OCI-LY7 (cell line): ENCODE data around the gene SLC26A11. TPM values are rescaled to one million over a fixed set of nuclear protein-coding genes. Genes with fewer than 3 reads are reported as not detected.
A peak's percentile ranks its signal among the peaks of the same experiment; 100 is the strongest.

Experiments
- BruUV-seq: library from RNA; stranded (reverse); fragments of 400-500 nt; replicated peaks from 2 replicates; lab custom pipeline; 2021; lab: Mats Ljungman, UMichigan
- CTCF ChIA-PET: fragments of 300-600 bp; sonication (Branson Sonifier 250); formaldehyde crosslinking; loops from one replicate; lab custom pipeline; 2022; ENCODE audit warnings: antibody characterized with exemption; ENCODE audit not compliant: unreplicated experiment; lab: Charles Lee
- POLR2A ChIA-PET: fragments of 300-600 bp; sonication (Branson Sonifier 250); formaldehyde crosslinking; loops from one replicate; lab custom pipeline; 2022; ENCODE audit warnings: antibody characterized with exemption; lab: Charles Lee
- DNase-seq: peaks from one replicate; pipeline ENCODE4 v3.0.0-alpha.2; 2015; ENCODE audit warnings: low spot score
- H2AFZ ChIP-seq: fragments of 200-600 bp; sonication (generic), shearing (Covaris generic); 2 replicates; pipeline ENCODE4 v1.6.1; 2014; ENCODE audit warnings: mild to moderate bottlenecking, antibody characterized with exemption, low read length, moderate library complexity
- H3K27ac ChIP-seq: fragments of 200-600 bp; sonication (generic); 2 replicates; pipeline ENCODE4 v1.5.1; 2014; ENCODE audit warnings: mixed run types, low read depth, mild to moderate bottlenecking, moderate library complexity, low read length, inconsistent platforms; ENCODE audit not compliant: poor library complexity, severe bottlenecking
- H3K36me3 ChIP-seq: fragments of 200-600 bp; sonication (generic); 2 replicates; pipeline ENCODE4 v1.6.1; 2014; ENCODE audit warnings: mild to moderate bottlenecking, antibody characterized with exemption, low read length, moderate library complexity, mixed read lengths; ENCODE audit not compliant: insufficient read depth
- H3K4me1 ChIP-seq: fragments of 200-600 bp; sonication (generic); 2 replicates; pipeline ENCODE4 v1.5.1; 2014; ENCODE audit warnings: mild to moderate bottlenecking, low read length; ENCODE audit not compliant: insufficient read depth, poor library complexity, severe bottlenecking
- H3K4me2 ChIP-seq: fragments of 200-600 bp; sonication (generic); 2 replicates; pipeline ENCODE4 v1.6.1; 2014; ENCODE audit warnings: mild to moderate bottlenecking, low read length
- H3K4me3 ChIP-seq: fragments of 200-600 bp; sonication (generic); 2 replicates; pipeline ENCODE4 v1.5.1; 2014; ENCODE audit warnings: mild to moderate bottlenecking, low read depth, low read length; ENCODE audit not compliant: poor library complexity, severe bottlenecking
- H3K79me2 ChIP-seq: fragments of 200-600 bp; sonication (generic); 2 replicates; pipeline ENCODE4 v1.6.1; 2016; ENCODE audit warnings: low read depth, mild to moderate bottlenecking, low read length, moderate library complexity, mixed read lengths; ENCODE audit not compliant: insufficient read depth
- H3K9me2 ChIP-seq: fragments of 200-600 bp; sonication (generic); 2 replicates; pipeline ENCODE4 v1.6.1; 2016; ENCODE audit warnings: mild to moderate bottlenecking, low read length, mixed read lengths; ENCODE audit not compliant: insufficient read depth
- H3K9me3 ChIP-seq: fragments of 200-600 bp; sonication (generic); 2 replicates; pipeline ENCODE4 v1.6.1; 2014; ENCODE audit warnings: mild to moderate bottlenecking, mixed run types, low read length, mixed read lengths
- H4K20me1 ChIP-seq: fragments of 200-600 bp; sonication (generic); 2 replicates; pipeline ENCODE4 v1.6.1; 2014; ENCODE audit warnings: mild to moderate bottlenecking, antibody characterized with exemption, low read length, moderate library complexity, mixed read lengths; ENCODE audit not compliant: insufficient read depth
- CTCF ChIP-seq: fragments of 200-600 bp; sonication (generic); conservative IDR thresholded peaks from 2 replicates; pipeline ENCODE4 v1.5.1; 2014; ENCODE audit warnings: mild to moderate bottlenecking, antibody characterized with exemption, low read length, moderate library complexity, mixed read lengths
- EZH2phosphoT487 ChIP-seq: fragments of 200-600 bp; sonication (generic); IDR thresholded peaks from 2 replicates; pipeline ENCODE4 v1.6.1; 2018; ENCODE audit warnings: low read depth, borderline replicate concordance, mild to moderate bottlenecking, mixed run types, antibody characterized with exemption, low read length, moderate library complexity, mixed read lengths
- intact Hi-C: fragments of 100-400 bp; cut with micrococcal nuclease; formaldehyde crosslinking; loops from one replicate; pipeline ENCODE4 v1.10.0; 2022; ENCODE audit not compliant: unreplicated experiment
- total RNA-seq, 2 experiments: library from RNA; depleted of rRNA in 1 of 2; stranded (reverse); fragments of >200 nt in 1 of 2; shearing (Covaris generic) in 1 of 2; gene quantifications; 2 replicates each; pipeline ENCODE4 v1.2.3, GENCODE V29; 2014 to 2022

Gene SLC26A11
- total RNA-seq, 2 experiments from 2014 or later, result 3.5 to 4.1 TPM

DNA sequence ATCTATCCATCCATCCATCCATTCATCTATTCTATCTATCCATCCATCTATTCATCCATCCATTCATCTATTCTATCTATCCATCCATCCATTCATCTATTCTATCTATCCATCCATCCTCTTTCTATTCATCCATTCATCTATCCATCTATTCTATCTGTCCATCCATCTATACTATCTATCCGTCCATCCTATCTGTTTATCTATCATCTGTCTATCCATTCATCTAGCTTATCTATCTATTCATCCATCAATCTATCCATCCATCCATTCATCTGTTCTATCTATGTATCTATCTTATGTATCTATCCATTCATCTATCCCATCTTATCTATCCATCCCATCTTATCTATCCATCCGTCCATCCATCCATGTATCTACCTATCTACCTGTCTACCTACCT is 49.2 kb downstream of the SLC26A11 start:
- no peaks in the 10 kb centered on the region for H3K9me2 ChIP-seq
- no peak for TF ChIP-seq CTCF
- TF ChIP-seq EZH2phosphoT487, result no peak
- DNase-seq, result no peak
- H3K4me3 ChIP-seq, result no peak overlapping the region
- no peaks in the 10 kb centered on the region for H3K79me2 ChIP-seq
- ChIA-PET CTCF (no interaction called here), POLR2A (no interaction called here)
- no peaks in the 10 kb centered on the region for H3K9me3 ChIP-seq
- peaks cover 2% of the 10 kb centered on the region for H3K4me1 ChIP-seq
- no peak overlapping the region for H2AFZ ChIP-seq
- H3K27ac ChIP-seq, result no peak overlapping the region
- H3K36me3 ChIP-seq, result no peaks in the 10 kb centered on the region
- intact Hi-C loops, result no loop called here
- no TSS peak for BruUV-seq
- no peak overlapping the region for H3K4me2 ChIP-seq
- H4K20me1 ChIP-seq, result no peaks in the 10 kb centered on the region

DNA sequence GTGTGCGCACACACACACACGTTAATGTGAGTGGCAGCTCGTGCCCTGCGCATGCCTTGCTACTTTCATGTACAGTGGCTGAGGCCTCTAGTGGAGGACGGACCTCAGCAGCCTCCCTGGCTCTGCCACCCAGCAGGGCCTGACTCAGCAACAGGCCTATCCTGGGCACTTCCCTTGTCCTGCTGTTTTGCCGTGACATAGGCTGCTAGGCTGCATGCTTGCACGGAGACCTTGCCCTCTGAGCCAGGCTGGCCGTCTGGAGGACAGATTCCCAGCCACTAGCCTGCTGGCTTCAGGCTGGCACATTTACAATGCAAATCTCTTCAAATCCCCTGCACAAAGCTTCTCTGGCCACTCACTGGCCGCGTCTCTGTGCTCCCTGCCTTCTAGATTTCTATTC is 49.9 kb downstream of the SLC26A11 start:
- Histone ChIP-seq H3K4me1 (no peaks in the 10 kb centered on the region), H3K9me2 (no peaks in the 10 kb centered on the region), H2AFZ (no peak overlapping the region), H3K4me2 (no peak overlapping the region), H3K4me3 (no peak overlapping the region), H3K27ac (no peak overlapping the region), H3K79me2 (no peaks in the 10 kb centered on the region), H4K20me1 (no peaks in the 10 kb centered on the region), H3K9me3 (no peaks in the 10 kb centered on the region), H3K36me3 (no peaks in the 10 kb centered on the region)
- ChIA-PET POLR2A (interaction anchor here (0.7 kb wide), 2 partner anchors 334 to 365 kb away, joined by 3 read pairs; no protein-coding TSS in a partner anchor), CTCF (no interaction called here)
- BruUV-seq, result no TSS peak
- intact Hi-C loops, result no loop called here
- TF ChIP-seq CTCF (no peak), EZH2phosphoT487 (no peak)
- DNase-seq, result no peak

- POLR2A ChIA-PET, result interaction anchor here (0.7 kb wide), 2 partner anchors 333 to 366 kb away, joined by 3 read pairs; no protein-coding TSS in a partner anchor
- no peak overlapping the region for H2AFZ ChIP-seq
- no peaks in the 10 kb centered on the region for H3K9me3 ChIP-seq
- H3K4me1 ChIP-seq, result no peaks in the 10 kb centered on the region
- H3K36me3 ChIP-seq, result no peaks in the 10 kb centered on the region
- CTCF ChIA-PET, result no interaction called here
- H3K27ac ChIP-seq, result no peak overlapping the region
- no peak overlapping the region for H3K4me3 ChIP-seq
- H3K9me2 ChIP-seq, result no peaks in the 10 kb centered on the region
- H3K79me2 ChIP-seq, result no peaks in the 10 kb centered on the region
- DNase-seq, result peak; percentile 62
- intact Hi-C loops, result no loop called here
- no peak for TF ChIP-seq EZH2phosphoT487
- no peak for TF ChIP-seq CTCF
- no peaks in the 10 kb centered on the region for H4K20me1 ChIP-seq
- H3K4me2 ChIP-seq, result no peak overlapping the region
- BruUV-seq, result no TSS peak
Observed at GRCh38 chr17:80270836-80271235, 50.6 kb downstream of the SLC26A11 start.
